HAP-1 (cell line): ENCODE measurements around the gene THSD7A.
A peak's percentile ranks its signal among the peaks of the same experiment; 100 is the strongest.
"Not testable (repeated sequence)": the region's sequence is repeated elsewhere in the genome, so short reads cannot be mapped to it uniquely, and the experiment has no call there.

Experiments used
- DNase-seq, 2 experiments: peaks; one replicate each; pipeline ENCODE4 v3.0.0-alpha.2; 2016 to 2020; ENCODE audit warnings: low spot score in 2 of 2
- H3K27me3 ChIP-seq: fragments of 250-450 bp; sonication (Bioruptor Pico); 2 replicates; pipeline ENCODE4 v1.5.1; 2020; ENCODE audit warnings: low read depth, mild to moderate bottlenecking, moderate library complexity
- H3K36me3 ChIP-seq: fragments of 250-450 bp; sonication (Bioruptor Pico); replicated peaks from 2 replicates; pipeline ENCODE4 v1.5.1; 2020; ENCODE audit warnings: mild to moderate bottlenecking
- H3K4me1 ChIP-seq: fragments of 250-450 bp; sonication (Bioruptor Pico); 2 replicates; pipeline ENCODE4 v1.5.1; 2020; ENCODE audit warnings: mild to moderate bottlenecking
- H3K4me3 ChIP-seq: fragments of 250-450 bp; sonication (Bioruptor Pico); 2 replicates; pipeline ENCODE4 v1.5.1; 2020; ENCODE audit warnings: mild to moderate bottlenecking, moderate library complexity
- H3K9me3 ChIP-seq: fragments of 250-450 bp; sonication (Bioruptor Pico); 2 replicates; pipeline ENCODE4 v1.5.1; 2020; ENCODE audit warnings: mild to moderate bottlenecking, moderate library complexity
- in situ Hi-C: fragments of 300-500 bp; cut with MboI; formaldehyde crosslinking; loops from 3 replicates; pipeline ENCODE4 v1.14.3; 2020; ENCODE audit warnings: low sequenced_read_pairs, inconsistent platforms, mixed read lengths

THSD7A gene

GRCh38 chr7:11539853-11540252 is 292.1 kb downstream of the THSD7A start:
- H3K4me3 ChIP-seq: no peak overlapping the region
- H3K9me3 ChIP-seq: no peaks in the 10 kb centered on the region
- H3K4me1 ChIP-seq: no peaks in the 10 kb centered on the region
- in situ Hi-C loops: no loop called here
- no peaks in the 10 kb centered on the region for H3K36me3 ChIP-seq
- no peaks in the 10 kb centered on the region for H3K27me3 ChIP-seq
- DNase-seq: no peak

GRCh38 chr7:11538751-11539299 is 293.2 kb downstream of the THSD7A start:
- no peak overlapping the region for H3K4me3 ChIP-seq
- no peaks in the 10 kb centered on the region for H3K27me3 ChIP-seq
- no peaks in the 10 kb centered on the region for H3K9me3 ChIP-seq
- no peaks in the 10 kb centered on the region for H3K4me1 ChIP-seq
- no peaks in the 10 kb centered on the region for H3K36me3 ChIP-seq
- in situ Hi-C loops: no loop called here
- no peak for DNase-seq

- Histone ChIP-seq H3K27me3 (no peaks in the 10 kb centered on the region), H3K9me3 (no peaks in the 10 kb centered on the region), H3K36me3 (no peaks in the 10 kb centered on the region), H3K4me1 (no peaks in the 10 kb centered on the region), H3K4me3 (no peak overlapping the region)
- in situ Hi-C loops: no loop called here
- DNase-seq: no peak
These were observed 298.7 kb downstream of the THSD7A start for GRCh38 chr7:11533229-11533820.

GRCh38 chr7:11529382-11529781 is 302.6 kb downstream of the THSD7A start:
- peaks cover 4% of the 10 kb centered on the region for H3K4me1 ChIP-seq
- H3K36me3 ChIP-seq: no peaks in the 10 kb centered on the region
- no peak for DNase-seq
- H3K9me3 ChIP-seq: no peaks in the 10 kb centered on the region
- H3K4me3 ChIP-seq: no peak overlapping the region
- in situ Hi-C loops: no loop called here
- no peaks in the 10 kb centered on the region for H3K27me3 ChIP-seq

- Histone ChIP-seq H3K4me1 (peaks cover 17% of the 10 kb centered on the region), H3K27me3 (no peaks in the 10 kb centered on the region), H3K36me3 (no peaks in the 10 kb centered on the region), H3K9me3 (no peaks in the 10 kb centered on the region), H3K4me3 (no peak overlapping the region)
- no peak for DNase-seq
- in situ Hi-C loops: no loop called here
These were observed 304.3 kb downstream of the THSD7A start for GRCh38 chr7:11527707-11528106.

- Histone ChIP-seq H3K9me3 (no peaks in the 10 kb centered on the region), H3K4me1 (peaks cover 19% of the 10 kb centered on the region), H3K27me3 (no peaks in the 10 kb centered on the region), H3K4me3 (no peak overlapping the region), H3K36me3 (no peaks in the 10 kb centered on the region)
- in situ Hi-C loops: no loop called here
- no peak for DNase-seq
These were observed 307.3 kb downstream of the THSD7A start for GRCh38 chr7:11524476-11525397.

GRCh38 chr7:11521964-11522499 is 310.0 kb downstream of the THSD7A start:
- H3K9me3 ChIP-seq, in situ Hi-C loops, H3K36me3 ChIP-seq, H3K27me3 ChIP-seq, H3K4me3 ChIP-seq, DNase-seq: not testable (repeated sequence)
- peaks cover 19% of the 10 kb centered on the region for H3K4me1 ChIP-seq

GRCh38 chr7:11517853-11518252 is 314.1 kb downstream of the THSD7A start:
- H3K4me1 ChIP-seq: peaks cover 4% of the 10 kb centered on the region; the same call in 1 of the 2 replicates
- no peaks in the 10 kb centered on the region for H3K36me3 ChIP-seq
- no peaks in the 10 kb centered on the region; the same call in 1 of the 2 replicates for H3K27me3 ChIP-seq
- H3K4me3 ChIP-seq: no peak overlapping the region
- DNase-seq: no peak
- H3K9me3 ChIP-seq: no peaks in the 10 kb centered on the region
- in situ Hi-C loops: no loop called here

GRCh38 chr7:11516328-11516727 is 315.7 kb downstream of the THSD7A start:
- no peaks in the 10 kb centered on the region for H3K36me3 ChIP-seq
- DNase-seq: no peak
- H3K4me1 ChIP-seq: no peaks in the 10 kb centered on the region
- in situ Hi-C loops: no loop called here
- no peaks in the 10 kb centered on the region; the same call in 1 of the 2 replicates for H3K27me3 ChIP-seq
- H3K9me3 ChIP-seq: no peaks in the 10 kb centered on the region; the same call in 1 of the 2 replicates
- H3K4me3 ChIP-seq: no peak overlapping the region

GRCh38 chr7:11513460-11513859 is 318.5 kb downstream of the THSD7A start:
- H3K9me3 ChIP-seq: no peaks in the 10 kb centered on the region; the same call in 1 of the 2 replicates
- H3K27me3 ChIP-seq: no peaks in the 10 kb centered on the region; the same call in 1 of the 2 replicates
- no peak for DNase-seq
- H3K36me3 ChIP-seq: no peaks in the 10 kb centered on the region
- in situ Hi-C loops: no loop called here
- H3K4me1 ChIP-seq: no peaks in the 10 kb centered on the region
- H3K4me3 ChIP-seq: no peak overlapping the region

- in situ Hi-C loops: no loop called here
- H3K27me3 ChIP-seq: no peaks in the 10 kb centered on the region
- no peak for DNase-seq
- H3K36me3 ChIP-seq: no peaks in the 10 kb centered on the region
- no peaks in the 10 kb centered on the region; the same call in none of the 2 replicates for H3K9me3 ChIP-seq
- no peak overlapping the region for H3K4me3 ChIP-seq
- H3K4me1 ChIP-seq: peaks cover 16% of the 10 kb centered on the region
These were observed 324.1 kb downstream of the THSD7A start for GRCh38 chr7:11507929-11508328.

GRCh38 chr7:11506417-11506816 is 325.6 kb downstream of the THSD7A start:
- Histone ChIP-seq H3K4me3 (no peak overlapping the region), H3K27me3 (no peaks in the 10 kb centered on the region), H3K9me3 (no peaks in the 10 kb centered on the region; the same call in 1 of the 2 replicates), H3K4me1 (peaks cover 16% of the 10 kb centered on the region), H3K36me3 (no peaks in the 10 kb centered on the region)
- in situ Hi-C loops: no loop called here
- no peak for DNase-seq

- H3K36me3 ChIP-seq: no peaks in the 10 kb centered on the region
- no peaks in the 10 kb centered on the region; the same call in 1 of the 2 replicates for H3K9me3 ChIP-seq
- H3K27me3 ChIP-seq: no peaks in the 10 kb centered on the region
- peaks cover 16% of the 10 kb centered on the region for H3K4me1 ChIP-seq
- DNase-seq: peak; percentile 27 to 93
- in situ Hi-C loops: no loop called here
- no peak overlapping the region for H3K4me3 ChIP-seq
These were observed 326.5 kb downstream of the THSD7A start for GRCh38 chr7:11505471-11505985.
